ENCODE data around the gene DHX15. TPM values are rescaled to one million over a fixed set of nuclear protein-coding genes. Genes with fewer than 3 reads are reported as not detected.

DHX15 gene
- total RNA-seq, 1 experiment from 2014 or later, result 157 TPM

- Histone ChIP-seq H3F3A (ENCODE audit: insufficient read depth, low read depth) (peaks cover 26% of the 10 kb centered on the region; the same call in 1 of the 2 replicates), H3K4me3 (no peak overlapping the region), H3K27me3 (ENCODE audit: insufficient read depth, low read depth) (no peaks in the 10 kb centered on the region), H3K36me3 (ENCODE audit: low read depth) (peaks cover 46% of the 10 kb centered on the region), H4K20me1 (ENCODE audit: insufficient read depth) (peaks cover 97% of the 10 kb centered on the region), H3K4me2 (no peak overlapping the region), H3K9me2 (ENCODE audit: insufficient read depth) (no peaks in the 10 kb centered on the region; the same call in 1 of the 2 replicates), H3K4me1 (replicated peaks; ENCODE audit: insufficient read depth) (no peaks in the 10 kb centered on the region), H3K79me2 (ENCODE audit: low read depth) (peaks cover 100% of the 10 kb centered on the region), H3K9me3 (ENCODE audit: insufficient read depth, low read depth) (no peaks in the 10 kb centered on the region), H2AFZ (no peak overlapping the region), H3K27ac (no peak overlapping the region)
- BruUV-seq (replicated peaks), result no TSS peak
- intact Hi-C loops (cut with micrococcal nuclease; ENCODE audit: unreplicated experiment), result no loop called here
- no peak for TF ChIP-seq EZH2 (IDR thresholded peaks at IDR 0.05; ENCODE audit: low read depth)
- TF ChIP-seq CTCF (conservative IDR thresholded peaks at IDR 0.05), result no peak
- CTCF ChIA-PET, result no interaction called here
- POLR2A ChIA-PET (ENCODE audit: unreplicated experiment), result interaction anchor here (0.5 kb wide), 1 partner anchor 25 kb away, joined by 3 read pairs; no protein-coding TSS in a partner anchor
- no peak for DNase-seq
Observed at GRCh38 chr4:24570172-24570571, 14.2 kb downstream of the DHX15 start.

GRCh38 chr4:24569662-24570061 lies 14.7 kb downstream of the DHX15 start:
- DNase-seq, result no peak
- Histone ChIP-seq H3K27ac (no peak overlapping the region), H3K4me2 (no peak overlapping the region), H3K4me3 (no peak overlapping the region), H3K79me2 (ENCODE audit: low read depth) (peaks cover 100% of the 10 kb centered on the region), H3K36me3 (ENCODE audit: low read depth) (peaks cover 41% of the 10 kb centered on the region), H4K20me1 (ENCODE audit: insufficient read depth) (peaks cover 98% of the 10 kb centered on the region), H3K9me2 (ENCODE audit: insufficient read depth) (no peaks in the 10 kb centered on the region; the same call in 1 of the 2 replicates), H3K27me3 (ENCODE audit: insufficient read depth, low read depth) (no peaks in the 10 kb centered on the region), H3F3A (ENCODE audit: insufficient read depth, low read depth) (peaks cover 25% of the 10 kb centered on the region; the same call in 1 of the 2 replicates), H2AFZ (no peak overlapping the region), H3K4me1 (replicated peaks; ENCODE audit: insufficient read depth) (no peaks in the 10 kb centered on the region), H3K9me3 (ENCODE audit: insufficient read depth, low read depth) (no peaks in the 10 kb centered on the region)
- CTCF ChIA-PET, result no interaction called here
- intact Hi-C loops (cut with micrococcal nuclease; ENCODE audit: unreplicated experiment), result no loop called here
- no TSS peak for BruUV-seq (replicated peaks)
- TF ChIP-seq CTCF (conservative IDR thresholded peaks at IDR 0.05) (no peak), EZH2 (IDR thresholded peaks at IDR 0.05; ENCODE audit: low read depth) (no peak)
- POLR2A ChIA-PET (ENCODE audit: unreplicated experiment), result interaction anchor here (0.5 kb wide), 1 partner anchor 25 kb away, joined by 3 read pairs; no protein-coding TSS in a partner anchor

GRCh38 chr4:24568425-24568824 lies 15.9 kb downstream of the DHX15 start:
- no peaks in the 10 kb centered on the region for H3K27me3 ChIP-seq (ENCODE audit: insufficient read depth, low read depth)
- no peak for DNase-seq
- BruUV-seq (replicated peaks), result no TSS peak
- peaks cover 98% of the 10 kb centered on the region for H4K20me1 ChIP-seq (ENCODE audit: insufficient read depth)
- H3F3A ChIP-seq (ENCODE audit: insufficient read depth, low read depth), result peaks cover 30% of the 10 kb centered on the region; the same call in 1 of the 2 replicates
- H3K27ac ChIP-seq, result no peak overlapping the region
- H3K79me2 ChIP-seq (ENCODE audit: low read depth), result peaks cover 100% of the 10 kb centered on the region
- intact Hi-C loops (cut with micrococcal nuclease; ENCODE audit: unreplicated experiment), result no loop called here
- no peaks in the 10 kb centered on the region; the same call in 1 of the 2 replicates for H3K9me2 ChIP-seq (ENCODE audit: insufficient read depth)
- H3K4me3 ChIP-seq, result no peak overlapping the region
- ChIA-PET POLR2A (ENCODE audit: unreplicated experiment) (interaction anchor here (0.6 kb wide), 1 partner anchor 91 kb away, joined by 6 read pairs; no protein-coding TSS in a partner anchor), CTCF (no interaction called here)
- H3K4me2 ChIP-seq, result no peak overlapping the region
- H2AFZ ChIP-seq, result no peak overlapping the region
- H3K9me3 ChIP-seq (ENCODE audit: insufficient read depth, low read depth), result no peaks in the 10 kb centered on the region
- H3K36me3 ChIP-seq (ENCODE audit: low read depth), result peaks cover 40% of the 10 kb centered on the region
- H3K4me1 ChIP-seq (replicated peaks; ENCODE audit: insufficient read depth), result no peaks in the 10 kb centered on the region
- TF ChIP-seq CTCF (conservative IDR thresholded peaks at IDR 0.05) (no peak), EZH2 (IDR thresholded peaks at IDR 0.05; ENCODE audit: low read depth) (no peak)
